Activated T-helper 1 cell treated with anti-CD3 and anti-CD28 coated beads, Interleukin-12 subunit alpha, Interleukin-12 subunit beta, Interleukin-2, Interleukin-4 antibody, amounts not matched to agents 30 ng/mL and 10 ng/mL and 1 ng/mL, durations not matched to agents 14 hours and 24 hours and 36 hours (primary cell): Measurements from ENCODE around the gene PDCD6IP. TPM values are rescaled to one million over a fixed set of nuclear protein-coding genes. Genes with fewer than 3 reads are reported as not detected.

Experiments used
- DNase-seq: peaks from one replicate; pipeline ENCODE4 v3.0.0; 2021; ENCODE audit warnings: low spot score
- H3K27ac Mint-ChIP-seq: one replicate; pipeline ENCODE4 v1.8.0; 2021; ENCODE audit warnings: mild to moderate bottlenecking, mixed read lengths
- H3K27me3 Mint-ChIP-seq: one replicate; pipeline ENCODE4 v1.8.0; 2022; ENCODE audit warnings: mild to moderate bottlenecking, moderate library complexity, mixed read lengths; ENCODE audit not compliant: insufficient read depth
- H3K36me3 Mint-ChIP-seq: one replicate; pipeline ENCODE4 v1.8.0; 2021; ENCODE audit warnings: low read depth, mixed read lengths
- H3K4me1 Mint-ChIP-seq: one replicate; pipeline ENCODE4 v1.8.0; 2021; ENCODE audit warnings: low read depth, mixed read lengths
- H3K4me3 Mint-ChIP-seq: one replicate; pipeline ENCODE4 v1.8.0; 2021; ENCODE audit warnings: mild to moderate bottlenecking, moderate library complexity, mixed read lengths
- H3K9me3 Mint-ChIP-seq: one replicate; pipeline ENCODE4 v1.8.0; 2021; ENCODE audit warnings: mixed read lengths
- intact Hi-C: fragments of 100-400 bp; cut with micrococcal nuclease; formaldehyde crosslinking; loops from one replicate; pipeline ENCODE4 v1.15.1; 2024
- total RNA-seq: library from RNA; stranded (reverse); gene quantifications from 2 replicates; pipeline ENCODE4 v1.2.3, GENCODE V29; 2022

Gene PDCD6IP
- total RNA-seq, 1 donor from 2014 or later, result 171 TPM

DNA sequence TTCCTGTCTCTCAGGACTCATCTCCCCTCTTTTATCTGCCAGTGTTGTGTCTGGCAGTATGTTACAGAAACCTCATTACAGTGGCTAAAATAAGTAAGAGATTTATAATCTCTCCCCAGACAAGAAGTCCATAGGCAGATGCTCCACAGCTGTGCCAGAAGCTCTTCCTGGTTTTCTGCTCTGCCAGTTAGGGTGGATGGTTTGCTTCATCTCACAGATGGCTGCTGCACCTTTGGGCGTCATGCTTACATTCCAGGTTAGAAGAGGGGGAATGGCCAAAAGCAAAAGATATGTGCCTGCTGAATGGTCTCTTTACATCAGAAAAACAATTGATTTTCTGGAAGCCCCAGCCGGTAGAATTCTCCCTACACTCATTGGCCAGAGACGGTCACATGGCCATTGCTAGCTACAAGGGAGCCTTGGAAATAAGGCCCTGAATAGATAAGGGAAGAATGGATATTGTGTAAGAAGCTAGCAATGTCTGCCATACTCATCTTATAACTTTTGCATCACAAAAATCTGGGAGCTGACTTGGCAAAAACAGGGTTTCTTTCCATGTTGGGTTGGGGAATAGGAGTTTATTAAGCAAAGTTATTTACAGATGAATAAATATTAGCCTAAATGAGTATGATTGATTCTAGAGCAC lies 91.1 kb downstream of the PDCD6IP start:
- intact Hi-C loops, result no loop called here
- Mint-ChIP-seq H3K9me3 (no peaks in the 10 kb centered on the region), H3K36me3 (no peaks in the 10 kb centered on the region), H3K4me1 (no peaks in the 10 kb centered on the region), H3K4me3 (no peak overlapping the region), H3K27ac (no peak overlapping the region), H3K27me3 (peaks cover 2% of the 10 kb centered on the region)
- DNase-seq, result no peak

DNA sequence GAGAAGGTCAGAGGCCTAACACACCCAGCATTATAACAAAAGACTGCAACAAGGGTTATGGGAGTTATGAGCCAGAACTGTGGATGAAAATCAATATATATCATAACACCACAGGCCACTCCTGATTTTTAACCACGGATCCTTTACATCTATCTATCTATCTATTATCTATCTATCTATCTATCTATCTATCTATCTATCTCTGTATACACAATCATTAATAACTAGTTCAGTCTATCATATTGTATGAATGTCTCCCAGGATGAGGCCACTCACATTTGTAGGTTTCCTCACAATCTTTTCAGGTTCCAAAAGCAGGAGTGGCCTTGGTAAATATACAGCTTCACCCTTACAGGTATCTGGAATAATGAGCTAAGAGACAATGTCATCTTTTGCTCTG lies 94.2 kb downstream of the PDCD6IP start:
- Mint-ChIP-seq H3K4me3 (no peak overlapping the region), H3K9me3 (no peaks in the 10 kb centered on the region), H3K27ac (no peak overlapping the region), H3K4me1 (no peaks in the 10 kb centered on the region), H3K36me3 (no peaks in the 10 kb centered on the region), H3K27me3 (peaks cover 3% of the 10 kb centered on the region)
- no peak for DNase-seq
- intact Hi-C loops, result no loop called here

DNA sequence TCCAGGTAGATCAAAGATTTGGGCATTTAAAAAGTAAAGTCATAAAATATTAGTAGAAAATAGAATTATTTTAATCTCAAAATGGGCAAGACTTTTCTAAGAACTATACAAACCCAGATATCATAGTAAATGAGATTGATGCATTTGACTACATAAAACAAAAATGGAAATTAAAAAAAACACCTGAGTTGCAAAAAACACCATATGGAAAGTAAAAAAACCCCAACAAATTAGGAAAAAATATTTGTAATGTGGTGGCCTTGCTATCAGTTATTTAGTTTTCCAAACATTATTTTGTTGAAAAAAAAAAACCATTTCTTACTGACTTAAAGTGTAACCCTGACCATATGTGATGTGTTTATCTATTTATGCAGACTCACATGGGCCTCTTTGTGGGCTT lies 97.2 kb downstream of the PDCD6IP start:
- no peak for DNase-seq
- Mint-ChIP-seq H3K4me3 (no peak overlapping the region), H3K27ac (no peak overlapping the region), H3K36me3 (no peaks in the 10 kb centered on the region), H3K4me1 (no peaks in the 10 kb centered on the region), H3K9me3 (no peaks in the 10 kb centered on the region), H3K27me3 (peaks cover 8% of the 10 kb centered on the region)
- intact Hi-C loops, result no loop called here

DNA sequence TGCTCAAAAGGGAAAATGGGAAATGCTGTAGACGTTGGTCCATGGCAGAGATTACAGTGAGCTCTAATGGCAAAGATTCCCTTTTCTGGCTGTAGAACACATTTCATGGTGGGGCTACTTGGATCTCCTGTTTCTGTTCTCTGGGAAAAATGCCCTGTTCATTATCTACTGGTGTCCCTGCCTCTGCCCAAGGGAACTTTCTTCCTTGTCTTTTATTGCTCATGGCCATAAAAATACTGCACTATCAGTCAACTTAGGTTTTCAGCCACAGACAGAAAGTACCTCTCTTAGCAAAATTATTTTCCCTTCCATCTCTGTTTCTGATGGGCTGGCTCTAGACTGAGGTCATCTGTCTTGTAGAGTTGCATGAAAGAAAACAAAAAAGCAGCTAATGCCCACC lies 98.9 kb downstream of the PDCD6IP start:
- H3K4me1 Mint-ChIP-seq, result no peaks in the 10 kb centered on the region

DNA sequence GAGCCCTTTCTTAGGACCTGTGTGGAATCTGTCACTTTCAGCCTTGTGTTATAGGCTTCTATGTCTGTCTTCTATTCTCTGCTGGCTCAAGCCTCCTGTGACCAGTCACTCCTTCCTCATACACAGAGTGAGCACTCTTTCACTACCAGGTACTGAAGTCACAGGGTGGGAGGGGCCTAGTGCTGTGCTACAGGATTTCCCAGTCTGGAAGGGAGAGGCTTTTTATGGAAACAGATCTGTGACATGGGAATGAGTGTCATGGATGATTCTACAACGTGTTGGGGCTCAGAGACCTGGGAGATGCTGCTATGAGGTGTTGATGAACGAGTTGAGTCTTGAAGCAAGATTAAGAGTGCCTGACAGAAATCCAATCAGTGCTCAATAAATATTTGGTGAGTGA lies 100.5 kb downstream of the PDCD6IP start:
- H3K36me3 Mint-ChIP-seq, result no peaks in the 10 kb centered on the region
- DNase-seq, result no peak
- intact Hi-C loops, result no loop called here
- H3K27ac Mint-ChIP-seq, result no peak overlapping the region
- H3K4me1 Mint-ChIP-seq, result no peaks in the 10 kb centered on the region
- no peak overlapping the region for H3K4me3 Mint-ChIP-seq
- H3K9me3 Mint-ChIP-seq, result no peaks in the 10 kb centered on the region
- peaks cover 8% of the 10 kb centered on the region for H3K27me3 Mint-ChIP-seq

More for the DNA sequence above, 98.9 kb downstream of the PDCD6IP start:
- no peaks in the 10 kb centered on the region for H3K9me3 Mint-ChIP-seq
- H3K27ac Mint-ChIP-seq, result no peak overlapping the region
- H3K27me3 Mint-ChIP-seq, result peaks cover 8% of the 10 kb centered on the region
- H3K36me3 Mint-ChIP-seq, result no peaks in the 10 kb centered on the region
- intact Hi-C loops, result no loop called here
- DNase-seq, result no peak
- no peak overlapping the region for H3K4me3 Mint-ChIP-seq

DNA sequence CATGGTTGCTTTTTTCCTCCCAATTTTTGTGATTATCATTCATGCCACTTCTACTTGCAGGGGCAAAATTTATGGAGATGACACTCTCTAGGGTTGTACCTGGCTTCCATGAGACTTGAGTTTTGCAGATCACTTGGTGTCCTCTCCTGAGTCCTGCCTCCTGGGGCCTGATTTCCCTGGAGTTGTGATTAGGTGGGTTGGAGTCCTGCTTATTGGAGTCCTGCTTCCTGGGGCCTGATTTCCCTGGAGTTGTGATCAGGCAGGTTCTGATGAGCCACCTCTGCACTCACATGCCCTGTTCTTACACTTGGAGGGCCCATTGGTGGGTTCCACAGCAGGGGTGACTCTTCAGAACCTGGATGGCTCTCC lies 102.0 kb downstream of the PDCD6IP start:
- intact Hi-C loops, result no loop called here
- Mint-ChIP-seq H3K4me3 (no peak overlapping the region), H3K27me3 (peaks cover 8% of the 10 kb centered on the region), H3K9me3 (no peaks in the 10 kb centered on the region), H3K27ac (no peak overlapping the region), H3K36me3 (no peaks in the 10 kb centered on the region), H3K4me1 (no peaks in the 10 kb centered on the region)
- no peak for DNase-seq

DNA sequence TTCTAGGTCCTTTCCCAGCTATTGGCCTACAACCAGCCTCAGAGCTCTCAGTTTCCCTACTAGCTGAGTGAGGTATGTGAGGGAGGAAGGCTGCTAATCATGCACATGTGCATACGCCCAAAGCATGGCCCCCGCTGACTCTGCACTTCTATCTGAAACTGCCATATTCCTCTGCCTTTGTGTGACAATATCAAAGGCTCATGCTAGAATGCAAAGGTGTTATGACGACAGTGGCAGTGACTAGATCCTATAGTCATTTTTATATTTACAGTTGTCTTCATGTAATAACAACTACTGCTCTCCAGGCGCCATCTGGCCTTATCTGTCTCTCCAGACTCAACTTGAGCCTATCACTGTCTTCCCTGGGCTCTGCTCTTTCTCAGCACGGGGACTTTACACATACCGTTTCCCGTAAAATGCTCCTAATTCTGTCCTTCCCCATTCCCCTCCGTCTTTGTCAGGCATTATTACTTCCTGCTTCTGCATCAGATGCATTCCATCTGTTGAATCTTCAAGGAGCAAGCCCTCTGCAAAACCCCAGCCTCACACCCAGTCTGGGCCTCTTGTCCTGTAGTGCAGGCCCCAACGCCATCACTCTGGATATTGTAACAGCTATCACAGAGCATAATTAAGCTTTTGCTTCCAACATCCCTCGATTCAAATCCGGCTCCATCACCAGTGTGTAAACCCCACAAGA lies 102.5 kb downstream of the PDCD6IP start:
- H3K27ac Mint-ChIP-seq, result no peak overlapping the region
- H3K36me3 Mint-ChIP-seq, result no peaks in the 10 kb centered on the region
- DNase-seq, result no peak
- peaks cover 8% of the 10 kb centered on the region for H3K27me3 Mint-ChIP-seq
- no peaks in the 10 kb centered on the region for H3K4me1 Mint-ChIP-seq
- H3K4me3 Mint-ChIP-seq, result no peak overlapping the region
- H3K9me3 Mint-ChIP-seq, result no peaks in the 10 kb centered on the region
- intact Hi-C loops, result no loop called here

DNA sequence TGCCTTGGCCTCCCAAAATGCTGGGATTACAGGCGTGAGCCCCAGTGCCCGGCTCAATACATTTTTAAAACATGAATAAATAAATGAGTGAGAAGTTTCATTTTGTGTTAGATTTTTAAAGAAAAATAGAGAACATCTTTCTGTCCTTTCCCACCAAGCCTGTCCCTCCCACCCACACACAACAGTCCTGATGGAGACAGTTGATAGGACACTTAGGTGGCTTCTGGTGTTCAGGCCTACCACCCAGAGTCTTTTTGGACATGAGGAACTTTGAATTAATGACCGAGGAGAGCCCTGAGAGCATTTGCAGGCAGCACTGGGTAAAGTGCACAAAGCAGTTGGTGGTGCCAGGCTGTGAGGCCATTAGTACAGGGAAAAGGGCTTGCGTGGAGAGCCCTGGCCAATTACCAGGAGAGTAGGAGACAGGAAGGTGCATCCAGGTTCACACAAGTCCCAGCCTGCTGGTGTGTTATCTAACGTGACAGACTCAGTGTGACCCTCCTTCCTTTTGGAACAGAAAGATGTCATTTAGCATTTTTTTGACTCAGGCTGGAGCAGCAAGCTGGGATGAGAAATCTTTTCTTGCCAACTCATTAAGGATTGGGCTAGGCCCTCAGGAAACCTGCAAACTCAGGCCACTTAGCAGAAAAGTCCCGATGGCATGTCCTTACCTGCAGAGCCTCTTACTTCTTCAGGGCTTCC lies 103.6 kb downstream of the PDCD6IP start:
- no peak for DNase-seq
- no peaks in the 10 kb centered on the region for H3K36me3 Mint-ChIP-seq
- no peaks in the 10 kb centered on the region for H3K9me3 Mint-ChIP-seq
- intact Hi-C loops, result no loop called here
- peaks cover 7% of the 10 kb centered on the region for H3K27me3 Mint-ChIP-seq
- no peaks in the 10 kb centered on the region for H3K4me1 Mint-ChIP-seq
- H3K27ac Mint-ChIP-seq, result no peak overlapping the region
- H3K4me3 Mint-ChIP-seq, result no peak overlapping the region

DNA sequence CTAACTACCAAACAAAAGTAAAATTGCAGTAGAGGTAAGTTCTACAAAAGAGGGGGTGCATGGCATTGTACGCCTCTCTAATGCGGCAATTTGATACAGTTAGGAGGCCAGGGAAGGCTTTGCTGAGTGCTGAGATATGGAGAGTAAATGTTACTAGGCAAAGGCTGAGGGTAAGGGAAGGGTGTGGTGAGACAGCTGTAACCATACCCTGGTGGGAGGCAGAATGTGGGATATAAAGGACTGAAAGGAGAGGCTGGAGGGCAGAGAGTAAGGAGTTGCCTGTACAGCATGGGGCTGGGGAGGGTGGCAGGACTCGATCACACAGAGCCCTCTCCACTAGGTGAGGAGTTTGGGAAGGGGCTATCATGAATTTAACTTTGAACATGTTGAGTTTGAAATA lies 106.3 kb downstream of the PDCD6IP start:
- intact Hi-C loops, result no loop called here
- no peaks in the 10 kb centered on the region for H3K36me3 Mint-ChIP-seq
- H3K4me3 Mint-ChIP-seq, result no peak overlapping the region
- DNase-seq, result no peak
- no peak overlapping the region for H3K27ac Mint-ChIP-seq
- H3K27me3 Mint-ChIP-seq, result peaks cover 1% of the 10 kb centered on the region
- no peaks in the 10 kb centered on the region for H3K4me1 Mint-ChIP-seq
- H3K9me3 Mint-ChIP-seq, result no peaks in the 10 kb centered on the region

DNA sequence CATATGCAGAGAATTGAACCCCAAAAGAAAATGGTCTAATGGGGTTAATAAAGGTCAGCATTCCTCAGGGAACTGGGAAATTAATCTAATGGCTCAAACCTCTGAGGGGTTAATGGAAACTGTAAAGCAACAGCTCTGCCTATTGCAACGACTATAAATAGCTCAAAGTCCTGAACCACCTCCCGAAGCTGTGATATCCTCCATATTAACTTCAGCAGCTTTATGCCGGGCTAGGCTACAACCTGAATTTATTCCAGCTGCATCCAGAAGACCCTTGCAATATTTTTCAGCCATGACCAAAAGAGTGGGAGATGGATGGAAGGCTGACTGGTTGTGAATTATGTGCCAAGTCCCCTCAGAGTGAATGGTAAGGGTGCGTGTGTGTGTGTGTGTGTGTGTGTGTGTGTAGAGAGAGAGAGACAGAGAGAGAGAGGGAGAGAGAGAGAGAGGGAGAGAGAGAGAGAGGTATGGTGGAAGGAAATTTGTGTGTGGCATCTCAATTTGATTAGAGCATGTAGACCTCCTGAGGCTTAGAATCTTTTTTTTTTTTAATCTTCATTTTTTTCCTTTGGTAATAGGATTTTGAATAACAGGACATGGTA lies 109.9 kb downstream of the PDCD6IP start:
- Mint-ChIP-seq H3K36me3 (no peaks in the 10 kb centered on the region), H3K27ac (no peak overlapping the region), H3K27me3 (peaks cover 1% of the 10 kb centered on the region), H3K4me1 (no peaks in the 10 kb centered on the region), H3K9me3 (no peaks in the 10 kb centered on the region), H3K4me3 (no peak overlapping the region)
- DNase-seq, result no peak
- intact Hi-C loops, result no loop called here

DNA sequence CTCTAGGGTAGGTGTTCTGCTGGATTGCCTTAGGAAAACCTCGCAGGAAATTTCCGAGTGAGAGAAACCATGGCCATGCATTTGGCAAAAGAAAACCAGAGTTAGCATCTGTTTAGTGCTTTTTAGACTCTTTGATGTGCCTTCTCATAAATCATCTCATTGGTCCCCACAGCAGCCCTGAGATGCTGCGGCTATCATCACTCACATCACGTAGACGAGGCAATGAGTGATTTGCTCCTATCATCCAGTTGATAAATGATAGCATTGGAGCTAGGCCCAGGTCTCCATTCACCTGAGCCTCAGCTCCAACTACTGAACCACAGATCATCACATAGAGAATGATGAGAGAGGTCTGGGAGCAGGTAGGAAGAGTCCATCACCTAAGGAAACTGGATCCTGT lies 111.1 kb downstream of the PDCD6IP start:
- H3K27ac Mint-ChIP-seq, result no peak overlapping the region
- H3K4me3 Mint-ChIP-seq, result no peak overlapping the region
- H3K36me3 Mint-ChIP-seq, result no peaks in the 10 kb centered on the region
- H3K27me3 Mint-ChIP-seq, result peaks cover 1% of the 10 kb centered on the region
- intact Hi-C loops, result no loop called here
- H3K4me1 Mint-ChIP-seq, result no peaks in the 10 kb centered on the region
- no peak for DNase-seq
- no peaks in the 10 kb centered on the region for H3K9me3 Mint-ChIP-seq

DNA sequence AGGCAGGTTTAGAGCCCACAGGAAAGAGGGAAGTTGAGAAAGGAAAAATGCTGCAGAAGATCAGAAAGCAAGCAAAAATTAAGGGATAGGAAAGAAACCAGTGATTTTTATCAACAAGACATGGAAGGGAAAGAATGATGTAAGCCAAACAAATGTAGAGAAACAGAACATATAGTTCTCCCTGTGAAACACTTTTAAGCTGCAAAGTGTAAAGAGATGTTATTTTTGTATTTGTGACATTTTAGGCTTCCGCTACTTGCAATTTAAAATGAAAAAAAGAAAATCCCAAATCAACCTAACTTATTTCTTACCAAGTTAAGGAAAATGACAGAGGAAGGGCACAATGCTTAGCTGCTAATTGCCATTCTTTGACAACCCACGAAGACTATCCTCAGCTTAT lies 111.6 kb downstream of the PDCD6IP start:
- no peak overlapping the region for H3K27ac Mint-ChIP-seq
- intact Hi-C loops, result no loop called here
- H3K4me3 Mint-ChIP-seq, result no peak overlapping the region
- H3K4me1 Mint-ChIP-seq, result no peaks in the 10 kb centered on the region
- DNase-seq, result no peak
- peaks cover 1% of the 10 kb centered on the region for H3K27me3 Mint-ChIP-seq
- no peaks in the 10 kb centered on the region for H3K9me3 Mint-ChIP-seq
- no peaks in the 10 kb centered on the region for H3K36me3 Mint-ChIP-seq
